Measurements from ENCODE around the gene HOXB9. TPM values are rescaled to one million over a fixed set of nuclear protein-coding genes. Genes with fewer than 3 reads are reported as not detected.

Gene HOXB9
- total and polyA plus RNA-seq, 9 of the 15 experiments (the other 6 are each of a cell fraction or from before 2014, with no cell fraction given) = 3.1 to 196 (median 77.6) TPM

DNA sequence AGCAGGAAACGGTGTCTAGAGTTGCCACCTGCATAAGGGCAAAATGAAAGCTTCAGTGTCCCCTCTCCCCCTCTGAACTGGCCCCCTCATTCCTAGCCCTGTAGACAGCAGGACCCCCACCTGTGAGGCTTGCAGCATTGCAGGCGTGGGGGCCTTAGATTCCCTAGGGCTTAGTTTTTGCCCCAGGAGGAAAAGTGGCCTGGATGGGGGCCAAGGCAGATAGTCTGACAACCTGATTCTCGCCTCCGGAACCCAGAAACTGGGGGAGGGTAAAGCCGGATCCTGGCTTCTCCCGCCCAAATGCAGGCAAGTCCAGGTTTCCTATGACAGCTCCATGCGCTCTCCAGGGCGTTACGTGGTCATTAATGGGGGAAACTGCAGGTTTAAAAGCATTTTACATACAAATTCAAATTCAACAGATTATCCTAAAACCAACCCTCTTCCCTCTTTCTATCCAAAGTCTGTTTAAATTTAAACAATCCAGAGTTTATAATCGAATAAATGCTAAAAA is 20.7 kb downstream of the HOXB9 start (continued):
- TF ChIP-seq, protein P1, sequence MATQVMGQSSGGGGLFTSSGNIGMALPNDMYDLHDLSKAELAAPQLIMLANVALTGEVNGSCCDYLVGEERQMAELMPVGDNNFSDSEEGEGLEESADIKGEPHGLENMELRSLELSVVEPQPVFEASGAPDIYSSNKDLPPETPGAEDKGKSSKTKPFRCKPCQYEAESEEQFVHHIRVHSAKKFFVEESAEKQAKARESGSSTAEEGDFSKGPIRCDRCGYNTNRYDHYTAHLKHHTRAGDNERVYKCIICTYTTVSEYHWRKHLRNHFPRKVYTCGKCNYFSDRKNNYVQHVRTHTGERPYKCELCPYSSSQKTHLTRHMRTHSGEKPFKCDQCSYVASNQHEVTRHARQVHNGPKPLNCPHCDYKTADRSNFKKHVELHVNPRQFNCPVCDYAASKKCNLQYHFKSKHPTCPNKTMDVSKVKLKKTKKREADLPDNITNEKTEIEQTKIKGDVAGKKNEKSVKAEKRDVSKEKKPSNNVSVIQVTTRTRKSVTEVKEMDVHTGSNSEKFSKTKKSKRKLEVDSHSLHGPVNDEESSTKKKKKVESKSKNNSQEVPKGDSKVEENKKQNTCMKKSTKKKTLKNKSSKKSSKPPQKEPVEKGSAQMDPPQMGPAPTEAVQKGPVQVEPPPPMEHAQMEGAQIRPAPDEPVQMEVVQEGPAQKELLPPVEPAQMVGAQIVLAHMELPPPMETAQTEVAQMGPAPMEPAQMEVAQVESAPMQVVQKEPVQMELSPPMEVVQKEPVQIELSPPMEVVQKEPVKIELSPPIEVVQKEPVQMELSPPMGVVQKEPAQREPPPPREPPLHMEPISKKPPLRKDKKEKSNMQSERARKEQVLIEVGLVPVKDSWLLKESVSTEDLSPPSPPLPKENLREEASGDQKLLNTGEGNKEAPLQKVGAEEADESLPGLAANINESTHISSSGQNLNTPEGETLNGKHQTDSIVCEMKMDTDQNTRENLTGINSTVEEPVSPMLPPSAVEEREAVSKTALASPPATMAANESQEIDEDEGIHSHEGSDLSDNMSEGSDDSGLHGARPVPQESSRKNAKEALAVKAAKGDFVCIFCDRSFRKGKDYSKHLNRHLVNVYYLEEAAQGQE (IDR thresholded peaks at IDR 0.05; ENCODE audit: borderline replicate concordance) = no peak
- TF ChIP-seq, protein P1 (CRISPR knock-in tag; IDR thresholded peaks at IDR 0.05; ENCODE audit: low read depth) = no peak
- TF ChIP-seq CCNT2 (IDR thresholded peaks at IDR 0.05; ENCODE audit: borderline replicate concordance, extremely low read depth, insufficient read length, low read depth, low read length) = no peak
- TF ChIP-seq TARDBP (IDR thresholded peaks at IDR 0.05) = no peak
- no peak for TF ChIP-seq NR2C1 (IDR thresholded peaks at IDR 0.05)
- no peak for TF ChIP-seq NR2C1 (tag; IDR thresholded peaks at IDR 0.05)
- TF ChIP-seq NFIC (IDR thresholded peaks at IDR 0.05) = peak; percentile 76
- TF ChIP-seq CREB1 (IDR thresholded peaks at IDR 0.05) = no peak
- no peak for TF ChIP-seq CREB1 (CRISPR knock-in tag; IDR thresholded peaks at IDR 0.05)
- no peak for TF ChIP-seq GATAD2B (IDR thresholded peaks at IDR 0.05; ENCODE audit: borderline replicate concordance)
- no peak for TF ChIP-seq GATA2 (CRISPR knock-in tag; IDR thresholded peaks at IDR 0.05)
- no peak for TF ChIP-seq JUN (IDR thresholded peaks at IDR 0.05; ENCODE audit: borderline replicate concordance, low read depth, low read length)
- no peak for TF ChIP-seq JUN (CRISPR knock-in tag; IDR thresholded peaks at IDR 0.05; ENCODE audit: borderline replicate concordance)
- TF ChIP-seq ZNF121 (CRISPR knock-in tag; conservative IDR thresholded peaks at IDR 0.05) = no peak
- no peak for TF ChIP-seq HDAC2 (IDR thresholded peaks at IDR 0.05)
- no peak for TF ChIP-seq CHD2 (IDR thresholded peaks at IDR 0.05; ENCODE audit: low read depth, low read length)
- no peak for TF ChIP-seq KLF1 (tag; IDR thresholded peaks at IDR 0.05)
- TF ChIP-seq MYNN (IDR thresholded peaks at IDR 0.05) = no peak
- TF ChIP-seq MYNN (CRISPR knock-in tag; IDR thresholded peaks at IDR 0.05) = no peak
- TF ChIP-seq SETDB1 (IDR thresholded peaks at IDR 0.05; ENCODE audit: low read length) = no peak
- no peak for TF ChIP-seq PHTF2 (CRISPR knock-in tag; IDR thresholded peaks at IDR 0.05)
- TF ChIP-seq CBFA2T2 (conservative IDR thresholded peaks at IDR 0.05) = no peak
- TF ChIP-seq, protein P2, sequence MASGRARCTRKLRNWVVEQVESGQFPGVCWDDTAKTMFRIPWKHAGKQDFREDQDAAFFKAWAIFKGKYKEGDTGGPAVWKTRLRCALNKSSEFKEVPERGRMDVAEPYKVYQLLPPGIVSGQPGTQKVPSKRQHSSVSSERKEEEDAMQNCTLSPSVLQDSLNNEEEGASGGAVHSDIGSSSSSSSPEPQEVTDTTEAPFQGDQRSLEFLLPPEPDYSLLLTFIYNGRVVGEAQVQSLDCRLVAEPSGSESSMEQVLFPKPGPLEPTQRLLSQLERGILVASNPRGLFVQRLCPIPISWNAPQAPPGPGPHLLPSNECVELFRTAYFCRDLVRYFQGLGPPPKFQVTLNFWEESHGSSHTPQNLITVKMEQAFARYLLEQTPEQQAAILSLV (tag; IDR thresholded peaks at IDR 0.05) = no peak
- TF ChIP-seq POLR2AphosphoS5 (IDR thresholded peaks at IDR 0.05; ENCODE audit: control insufficient read depth, insufficient read depth, low read depth, low read length) = no peak
- no peak for TF ChIP-seq POLR3G (IDR thresholded peaks at IDR 0.05; ENCODE audit: extremely low read depth, insufficient read length, insufficient replicate concordance)
- no peak for TF ChIP-seq PHB2 (IDR thresholded peaks at IDR 0.05; ENCODE audit: low read depth)

All from K562 (cell line).